GM04503 (cell line): ENCODE results near the gene CHDH.

ENCODE experiments used
- DNase-seq: peaks from one replicate; pipeline ENCODE4 v3.0.0-alpha.2; 2012; ENCODE audit warnings: low read depth

The CHDH gene

GRCh38 chr3:53823956-53824657 is 22.1 kb downstream of the CHDH start:
- no peak for DNase-seq

- DNase-seq, result no peak
These were observed 22.9 kb downstream of the CHDH start for GRCh38 chr3:53823026-53823955.

- no peak for DNase-seq
These were observed 23.9 kb downstream of the CHDH start for GRCh38 chr3:53822331-53822741.

GRCh38 chr3:53821631-53822121 is 24.5 kb downstream of the CHDH start:
- no peak for DNase-seq

- DNase-seq, result no peak
These were observed 25.3 kb downstream of the CHDH start for GRCh38 chr3:53820756-53821580.

GRCh38 chr3:53820084-53820483 is 26.1 kb downstream of the CHDH start:
- DNase-seq, result no peak

- DNase-seq, result no peak
These were observed 26.9 kb downstream of the CHDH start for GRCh38 chr3:53819163-53819868.

GRCh38 chr3:53818221-53819162 is 27.7 kb downstream of the CHDH start:
- no peak for DNase-seq

GRCh38 chr3:53817809-53818208 is 28.4 kb downstream of the CHDH start:
- no peak for DNase-seq

GRCh38 chr3:53817211-53817610 is 29.0 kb downstream of the CHDH start:
- no peak for DNase-seq

- no peak for DNase-seq
These were observed 29.8 kb downstream of the CHDH start for GRCh38 chr3:53816425-53816824.

- no peak for DNase-seq
These were observed 30.6 kb downstream of the CHDH start for GRCh38 chr3:53815651-53816050.

- DNase-seq, result no peak
These were observed 31.2 kb downstream of the CHDH start for GRCh38 chr3:53815067-53815466.

GRCh38 chr3:53813876-53814275 is 32.3 kb downstream of the CHDH start:
- DNase-seq, result no peak

- no peak for DNase-seq
These were observed 33.0 kb downstream of the CHDH start for GRCh38 chr3:53813229-53813628.

- no peak for DNase-seq
These were observed 33.8 kb downstream of the CHDH start for GRCh38 chr3:53812434-53812833.

GRCh38 chr3:53811143-53811927 is 34.9 kb downstream of the CHDH start:
- no peak for DNase-seq

- DNase-seq, result no peak
These were observed 36.3 kb downstream of the CHDH start for GRCh38 chr3:53809764-53810400.

- no peak for DNase-seq
These were observed 37.0 kb downstream of the CHDH start for GRCh38 chr3:53809267-53809666.
